SK-N-SH treated with all-trans-retinoic acid at 6 μM for 48 hours (cell line): ENCODE measurements around the gene ZNF765.

Source experiments
- ATAC-seq: fragments of 200-7000 bp; cut with Tn5 transposase; 3 replicates; pipeline ENCODE4 v1.9.1; 2020; ENCODE audit warnings: mild to moderate bottlenecking, moderate library complexity
- ARNTL ChIP-seq: fragments of 450-650 bp; formaldehyde crosslinking; IDR thresholded peaks from 2 replicates; pipeline ENCODE4 v1.5.0; 2020; ENCODE audit warnings: low read depth, mild to moderate bottlenecking, moderate library complexity, borderline replicate concordance
- BACH2 ChIP-seq: fragments of 250-450 bp; sonication (Bioruptor Pico); IDR thresholded peaks from 2 replicates; pipeline ENCODE4 v1.9.0; 2021; ENCODE audit warnings: mild to moderate bottlenecking, borderline replicate concordance
- CSDC2 ChIP-seq: fragments of 250-450 bp; sonication (Bioruptor Pico); IDR thresholded peaks from 2 replicates; pipeline ENCODE4 v1.5.0; 2020; ENCODE audit warnings: mild to moderate bottlenecking, moderate library complexity
- ESRRG ChIP-seq: fragments of 250-450 bp; sonication (Bioruptor Pico); IDR thresholded peaks from 2 replicates; pipeline ENCODE4 v1.6.1; 2021; ENCODE audit warnings: mild to moderate bottlenecking
- GLIS3 ChIP-seq: fragments of 250-450 bp; sonication (Bioruptor Pico); IDR thresholded peaks from 2 replicates; pipeline ENCODE4 v1.5.0; 2020; ENCODE audit warnings: mild to moderate bottlenecking, moderate library complexity
- ISL1 ChIP-seq: fragments of 250-450 bp; sonication (Bioruptor Pico); IDR thresholded peaks from 2 replicates; pipeline ENCODE4 v2.1.2; 2022; ENCODE audit warnings: mild to moderate bottlenecking, moderate library complexity
- PPARA ChIP-seq: fragments of 250-450 bp; sonication (Bioruptor Pico); IDR thresholded peaks from 2 replicates; pipeline ENCODE4 v1.5.0; 2020; ENCODE audit warnings: mild to moderate bottlenecking, borderline replicate concordance
- RARB ChIP-seq: fragments of 250-450 bp; sonication (Bioruptor Pico); IDR thresholded peaks from 2 replicates; pipeline ENCODE4 v1.8.0; 2021; ENCODE audit warnings: mild to moderate bottlenecking, moderate library complexity
- SNAI2 ChIP-seq: fragments of 250-450 bp; sonication (Bioruptor Pico); IDR thresholded peaks from 2 replicates; pipeline ENCODE4 v1.5.0; 2020; ENCODE audit warnings: mild to moderate bottlenecking, moderate library complexity
- TOX ChIP-seq: fragments of 250-450 bp; sonication (Bioruptor Pico); IDR thresholded peaks from 2 replicates; pipeline ENCODE4 v1.8.0; 2021; ENCODE audit warnings: mild to moderate bottlenecking, moderate library complexity, borderline replicate concordance
- ZC3H10 ChIP-seq: fragments of 250-450 bp; sonication (Bioruptor Pico); IDR thresholded peaks from 2 replicates; pipeline ENCODE4 v1.5.1; 2021; ENCODE audit warnings: mild to moderate bottlenecking, moderate library complexity
- ZFP3 ChIP-seq: fragments of 250-450 bp; sonication (Bioruptor Pico); IDR thresholded peaks from 2 replicates; pipeline ENCODE4 v1.5.0; 2020; ENCODE audit warnings: mild to moderate bottlenecking, moderate library complexity
- ZFP30 ChIP-seq: fragments of 450-650 bp; formaldehyde crosslinking; IDR thresholded peaks from 2 replicates; pipeline ENCODE4 v1.5.0; 2022; ENCODE audit warnings: mild to moderate bottlenecking, moderate library complexity
- ZNF70 ChIP-seq: fragments of 450-650 bp; formaldehyde crosslinking; IDR thresholded peaks from 2 replicates; pipeline ENCODE4 v1.5.0; 2020; ENCODE audit warnings: mild to moderate bottlenecking, moderate library complexity
- ZNF8 ChIP-seq: fragments of 450-650 bp; formaldehyde crosslinking; IDR thresholded peaks from 2 replicates; pipeline ENCODE4 v1.5.0; 2020; ENCODE audit warnings: mild to moderate bottlenecking, moderate library complexity
- TF ChIP-seq, protein P1 (sequence below): fragments of 250-450 bp; sonication (Bioruptor Pico); IDR thresholded peaks from 2 replicates; pipeline ENCODE4 v1.5.1; 2021; ENCODE audit warnings: mild to moderate bottlenecking, moderate library complexity
- TF ChIP-seq, protein P2 (sequence below): fragments of 250-450 bp; sonication (Bioruptor Pico); IDR thresholded peaks from 2 replicates; pipeline ENCODE4 v1.8.0; 2020; ENCODE audit warnings: mild to moderate bottlenecking, moderate library complexity, borderline replicate concordance
- TF ChIP-seq, protein P3 (sequence below): fragments of 250-450 bp; sonication (Bioruptor Pico); IDR thresholded peaks from 2 replicates; pipeline ENCODE4 v1.5.1; 2020; ENCODE audit warnings: low read depth, mild to moderate bottlenecking, moderate library complexity
- TF ChIP-seq, protein P4 (sequence below): fragments of 250-450 bp; sonication (Bioruptor Pico); IDR thresholded peaks from 2 replicates; pipeline ENCODE4 v1.5.0; 2020; ENCODE audit warnings: mild to moderate bottlenecking, moderate library complexity

ZNF765 gene

DNA sequence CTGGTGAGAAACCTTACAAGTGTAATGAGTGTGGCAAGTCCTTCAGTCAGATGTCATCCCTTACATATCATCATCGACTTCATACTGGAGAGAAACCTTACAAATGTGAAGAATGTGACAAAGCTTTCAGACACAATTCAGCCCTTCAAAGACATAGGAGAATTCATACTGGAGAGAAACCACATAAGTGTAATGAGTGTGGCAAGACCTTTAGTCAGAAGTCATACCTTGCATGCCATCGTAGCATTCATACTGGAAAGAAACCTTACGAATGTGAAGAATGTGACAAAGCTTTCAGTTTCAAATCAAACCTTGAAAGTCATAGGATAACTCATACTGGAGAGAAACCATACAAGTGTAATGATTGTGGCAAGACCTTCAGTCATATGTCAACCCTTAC, 13.6 kb upstream of the ZNF765 start:
- TF ChIP-seq SNAI2 (CRISPR knock-in tag) (no peak), RARB (CRISPR knock-in tag) (no peak), ZFP3 (no peak), ZC3H10 (CRISPR knock-in tag) (no peak)
- no peak for ATAC-seq

DNA sequence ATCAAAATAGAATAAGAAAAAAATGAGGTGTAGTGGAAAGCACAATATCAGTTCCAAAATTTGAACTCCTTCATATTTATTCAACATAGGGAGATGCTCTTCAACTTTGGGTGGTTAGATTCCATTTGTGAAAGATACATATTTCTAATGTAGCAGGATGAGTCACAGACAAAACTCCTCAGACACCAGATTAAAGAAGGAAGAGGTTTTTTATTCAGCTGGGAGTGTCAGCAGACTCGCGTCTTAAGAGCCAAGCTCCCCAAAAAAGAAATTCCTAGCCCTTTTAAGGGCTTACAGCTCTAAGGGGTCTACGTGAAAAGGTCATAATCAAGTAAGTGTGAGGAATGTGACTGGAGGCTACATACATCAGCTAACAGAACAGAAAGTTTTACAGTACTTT, 6.8 kb upstream of the ZNF765 start:
- no peak for ATAC-seq
- TF ChIP-seq, protein P1, sequence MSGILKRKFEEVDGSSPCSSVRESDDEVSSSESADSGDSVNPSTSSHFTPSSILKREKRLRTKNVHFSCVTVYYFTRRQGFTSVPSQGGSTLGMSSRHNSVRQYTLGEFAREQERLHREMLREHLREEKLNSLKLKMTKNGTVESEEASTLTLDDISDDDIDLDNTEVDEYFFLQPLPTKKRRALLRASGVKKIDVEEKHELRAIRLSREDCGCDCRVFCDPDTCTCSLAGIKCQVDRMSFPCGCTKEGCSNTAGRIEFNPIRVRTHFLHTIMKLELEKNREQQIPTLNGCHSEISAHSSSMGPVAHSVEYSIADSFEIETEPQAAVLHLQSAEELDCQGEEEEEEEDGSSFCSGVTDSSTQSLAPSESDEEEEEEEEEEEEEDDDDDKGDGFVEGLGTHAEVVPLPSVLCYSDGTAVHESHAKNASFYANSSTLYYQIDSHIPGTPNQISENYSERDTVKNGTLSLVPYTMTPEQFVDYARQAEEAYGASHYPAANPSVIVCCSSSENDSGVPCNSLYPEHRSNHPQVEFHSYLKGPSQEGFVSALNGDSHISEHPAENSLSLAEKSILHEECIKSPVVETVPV (CRISPR knock-in tag), result no peak
- no peak for TF ChIP-seq ZC3H10 (CRISPR knock-in tag)
- TF ChIP-seq, protein P2, sequence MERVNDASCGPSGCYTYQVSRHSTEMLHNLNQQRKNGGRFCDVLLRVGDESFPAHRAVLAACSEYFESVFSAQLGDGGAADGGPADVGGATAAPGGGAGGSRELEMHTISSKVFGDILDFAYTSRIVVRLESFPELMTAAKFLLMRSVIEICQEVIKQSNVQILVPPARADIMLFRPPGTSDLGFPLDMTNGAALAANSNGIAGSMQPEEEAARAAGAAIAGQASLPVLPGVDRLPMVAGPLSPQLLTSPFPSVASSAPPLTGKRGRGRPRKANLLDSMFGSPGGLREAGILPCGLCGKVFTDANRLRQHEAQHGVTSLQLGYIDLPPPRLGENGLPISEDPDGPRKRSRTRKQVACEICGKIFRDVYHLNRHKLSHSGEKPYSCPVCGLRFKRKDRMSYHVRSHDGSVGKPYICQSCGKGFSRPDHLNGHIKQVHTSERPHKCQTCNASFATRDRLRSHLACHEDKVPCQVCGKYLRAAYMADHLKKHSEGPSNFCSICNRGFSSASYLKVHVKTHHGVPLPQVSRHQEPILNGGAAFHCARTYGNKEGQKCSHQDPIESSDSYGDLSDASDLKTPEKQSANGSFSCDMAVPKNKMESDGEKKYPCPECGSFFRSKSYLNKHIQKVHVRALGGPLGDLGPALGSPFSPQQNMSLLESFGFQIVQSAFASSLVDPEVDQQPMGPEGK (CRISPR knock-in tag), result no peak
- no peak for TF ChIP-seq ARNTL (CRISPR knock-in tag)

DNA sequence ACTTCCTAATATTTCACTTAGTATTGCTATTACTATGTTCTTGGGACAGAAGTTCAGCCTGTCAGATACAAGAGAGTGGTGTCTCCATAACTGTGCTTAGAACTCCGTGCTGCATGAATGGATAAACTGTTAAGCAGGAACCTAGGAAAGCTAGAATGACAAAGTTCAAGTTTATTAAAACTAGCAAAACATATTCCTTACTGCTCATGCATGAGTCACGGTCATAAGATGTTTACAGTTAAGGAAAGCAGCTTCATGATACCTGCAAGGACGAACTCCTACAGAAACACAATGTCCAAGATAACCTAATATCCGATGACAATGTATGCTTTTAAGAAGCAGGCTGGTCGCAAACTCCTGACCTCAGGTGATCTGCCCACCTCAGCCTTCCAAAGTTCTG, 6.0 kb upstream of the ZNF765 start:
- ATAC-seq, result no peak
- TF ChIP-seq TOX (CRISPR knock-in tag), result no peak
- TF ChIP-seq, protein P3, sequence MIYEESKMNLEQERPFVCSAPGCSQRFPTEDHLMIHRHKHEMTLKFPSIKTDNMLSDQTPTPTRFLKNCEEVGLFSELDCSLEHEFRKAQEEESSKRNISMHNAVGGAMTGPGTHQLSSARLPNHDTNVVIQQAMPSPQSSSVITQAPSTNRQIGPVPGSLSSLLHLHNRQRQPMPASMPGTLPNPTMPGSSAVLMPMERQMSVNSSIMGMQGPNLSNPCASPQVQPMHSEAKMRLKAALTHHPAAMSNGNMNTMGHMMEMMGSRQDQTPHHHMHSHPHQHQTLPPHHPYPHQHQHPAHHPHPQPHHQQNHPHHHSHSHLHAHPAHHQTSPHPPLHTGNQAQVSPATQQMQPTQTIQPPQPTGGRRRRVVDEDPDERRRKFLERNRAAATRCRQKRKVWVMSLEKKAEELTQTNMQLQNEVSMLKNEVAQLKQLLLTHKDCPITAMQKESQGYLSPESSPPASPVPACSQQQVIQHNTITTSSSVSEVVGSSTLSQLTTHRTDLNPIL, result no peak
- no peak for TF ChIP-seq PPARA (CRISPR knock-in tag)
- no peak for TF ChIP-seq ESRRG

DNA sequence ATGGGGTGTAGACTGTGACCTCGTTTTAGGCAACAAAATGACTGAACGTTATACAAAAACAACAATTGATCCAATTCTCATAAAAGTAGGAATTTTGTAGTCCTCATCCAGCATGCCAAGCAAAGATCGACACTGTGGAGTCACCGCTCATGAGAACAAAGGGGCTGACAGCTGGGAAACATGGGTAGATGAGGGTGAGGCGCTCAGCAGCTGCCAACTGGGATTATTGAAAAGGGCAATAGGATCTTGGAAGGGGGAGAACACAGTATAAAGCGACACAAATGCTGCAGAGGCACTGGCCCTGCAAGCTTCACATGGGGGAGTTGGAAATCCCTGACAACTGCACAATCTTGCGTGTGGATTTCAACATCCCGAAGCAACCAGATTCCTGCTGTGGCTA, 5.4 kb upstream of the ZNF765 start:
- ATAC-seq, result no peak
- TF ChIP-seq RARB (CRISPR knock-in tag) (no peak), BACH2 (CRISPR knock-in tag) (no peak), GLIS3 (CRISPR knock-in tag) (no peak), ZNF8 (CRISPR knock-in tag) (no peak), ARNTL (CRISPR knock-in tag) (no peak), ZNF70 (CRISPR knock-in tag) (no peak), PPARA (CRISPR knock-in tag) (no peak), SNAI2 (CRISPR knock-in tag) (no peak), ISL1 (CRISPR knock-in tag) (no peak), ZFP30 (CRISPR knock-in tag) (no peak), CSDC2 (no peak), ESRRG (no peak), TOX (CRISPR knock-in tag) (no peak)
- TF ChIP-seq, protein P1 (CRISPR knock-in tag), result no peak
- TF ChIP-seq, protein P4, sequence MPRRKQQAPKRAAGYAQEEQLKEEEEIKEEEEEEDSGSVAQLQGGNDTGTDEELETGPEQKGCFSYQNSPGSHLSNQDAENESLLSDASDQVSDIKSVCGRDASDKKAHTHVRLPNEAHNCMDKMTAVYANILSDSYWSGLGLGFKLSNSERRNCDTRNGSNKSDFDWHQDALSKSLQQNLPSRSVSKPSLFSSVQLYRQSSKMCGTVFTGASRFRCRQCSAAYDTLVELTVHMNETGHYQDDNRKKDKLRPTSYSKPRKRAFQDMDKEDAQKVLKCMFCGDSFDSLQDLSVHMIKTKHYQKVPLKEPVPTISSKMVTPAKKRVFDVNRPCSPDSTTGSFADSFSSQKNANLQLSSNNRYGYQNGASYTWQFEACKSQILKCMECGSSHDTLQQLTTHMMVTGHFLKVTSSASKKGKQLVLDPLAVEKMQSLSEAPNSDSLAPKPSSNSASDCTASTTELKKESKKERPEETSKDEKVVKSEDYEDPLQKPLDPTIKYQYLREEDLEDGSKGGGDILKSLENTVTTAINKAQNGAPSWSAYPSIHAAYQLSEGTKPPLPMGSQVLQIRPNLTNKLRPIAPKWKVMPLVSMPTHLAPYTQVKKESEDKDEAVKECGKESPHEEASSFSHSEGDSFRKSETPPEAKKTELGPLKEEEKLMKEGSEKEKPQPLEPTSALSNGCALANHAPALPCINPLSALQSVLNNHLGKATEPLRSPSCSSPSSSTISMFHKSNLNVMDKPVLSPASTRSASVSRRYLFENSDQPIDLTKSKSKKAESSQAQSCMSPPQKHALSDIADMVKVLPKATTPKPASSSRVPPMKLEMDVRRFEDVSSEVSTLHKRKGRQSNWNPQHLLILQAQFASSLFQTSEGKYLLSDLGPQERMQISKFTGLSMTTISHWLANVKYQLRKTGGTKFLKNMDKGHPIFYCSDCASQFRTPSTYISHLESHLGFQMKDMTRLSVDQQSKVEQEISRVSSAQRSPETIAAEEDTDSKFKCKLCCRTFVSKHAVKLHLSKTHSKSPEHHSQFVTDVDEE (CRISPR knock-in tag), result no peak
- TF ChIP-seq, protein P2 (CRISPR knock-in tag), result no peak
- TF ChIP-seq, protein P3, result no peak
